ENCODE results near the gene PRKD2.

DNA sequence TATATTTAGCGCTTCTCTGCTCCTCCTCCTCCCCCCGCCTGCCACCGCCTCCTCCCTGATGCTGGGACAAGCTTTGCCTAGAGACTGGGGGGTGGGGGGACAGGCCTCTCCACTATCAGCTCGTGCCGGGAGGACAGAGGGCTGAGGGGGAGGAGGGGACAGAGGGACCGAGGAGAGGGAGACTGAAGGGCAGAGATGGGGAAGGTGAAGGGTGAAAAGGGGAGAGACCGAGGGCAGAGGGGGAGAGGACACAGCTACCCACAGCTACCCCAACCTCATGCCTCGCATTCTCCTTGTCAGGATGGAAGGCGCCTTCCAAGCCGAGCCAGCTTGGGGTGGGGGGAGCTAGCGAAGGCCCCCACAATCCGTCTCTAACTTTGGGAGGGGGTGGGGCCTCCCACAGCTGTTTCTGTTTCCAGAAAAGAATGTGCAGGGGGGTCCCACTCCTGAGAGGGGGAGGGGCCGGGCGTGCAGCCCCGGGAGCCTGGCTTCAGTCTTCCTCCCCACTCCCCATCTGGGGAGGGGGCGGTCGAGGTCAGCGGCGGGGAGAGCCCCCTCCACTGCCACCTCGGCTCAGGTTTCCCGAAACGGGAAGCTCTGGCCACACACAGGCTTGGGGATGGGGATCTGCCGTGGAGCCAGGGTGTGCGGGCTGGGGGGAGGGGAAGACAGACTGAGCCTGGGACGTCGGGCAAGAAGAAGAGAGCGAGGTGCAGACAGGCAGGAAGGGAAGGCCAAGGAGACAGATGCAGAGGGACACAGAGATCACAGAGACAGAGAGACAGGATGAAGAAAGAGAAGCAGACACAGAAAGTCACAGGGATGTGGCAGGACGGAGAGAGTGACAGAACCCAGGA, 57.5 kb downstream of the PRKD2 start:
- TF ChIP-seq, protein P1, sequence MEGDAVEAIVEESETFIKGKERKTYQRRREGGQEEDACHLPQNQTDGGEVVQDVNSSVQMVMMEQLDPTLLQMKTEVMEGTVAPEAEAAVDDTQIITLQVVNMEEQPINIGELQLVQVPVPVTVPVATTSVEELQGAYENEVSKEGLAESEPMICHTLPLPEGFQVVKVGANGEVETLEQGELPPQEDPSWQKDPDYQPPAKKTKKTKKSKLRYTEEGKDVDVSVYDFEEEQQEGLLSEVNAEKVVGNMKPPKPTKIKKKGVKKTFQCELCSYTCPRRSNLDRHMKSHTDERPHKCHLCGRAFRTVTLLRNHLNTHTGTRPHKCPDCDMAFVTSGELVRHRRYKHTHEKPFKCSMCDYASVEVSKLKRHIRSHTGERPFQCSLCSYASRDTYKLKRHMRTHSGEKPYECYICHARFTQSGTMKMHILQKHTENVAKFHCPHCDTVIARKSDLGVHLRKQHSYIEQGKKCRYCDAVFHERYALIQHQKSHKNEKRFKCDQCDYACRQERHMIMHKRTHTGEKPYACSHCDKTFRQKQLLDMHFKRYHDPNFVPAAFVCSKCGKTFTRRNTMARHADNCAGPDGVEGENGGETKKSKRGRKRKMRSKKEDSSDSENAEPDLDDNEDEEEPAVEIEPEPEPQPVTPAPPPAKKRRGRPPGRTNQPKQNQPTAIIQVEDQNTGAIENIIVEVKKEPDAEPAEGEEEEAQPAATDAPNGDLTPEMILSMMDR (IDR thresholded peaks at IDR 0.05) = no peak
- TF ChIP-seq POLR2A (IDR thresholded peaks at IDR 0.05) = no peak

All from heart left ventricle (tissue), 13 donors.